GM18499 (cell line): ENCODE data around the gene TMPRSS2.

Source experiments
- ATAC-seq: cut with Tn5 transposase; IDR thresholded peaks from one replicate; pipeline ENCODE4 v1.9.1; 2021; ENCODE audit warnings: moderate number of reproducible peaks; ENCODE audit not compliant: insufficient read depth, unreplicated experiment

Gene TMPRSS2

GRCh38 chr21:41507521-41508414 lies at the start of gene TMPRSS2:
Gene TMPRSS2 (minus strand): TSS chr21:41508158. CDS start chr21:41498133, 10,025 bp downstream.
- no peak for ATAC-seq

GRCh38 chr21:41555057-41555456 lies 47.1 kb upstream of the TMPRSS2 start:
- ATAC-seq: no peak

- no peak for ATAC-seq
Observed at GRCh38 chr21:41552254-41552653, 44.3 kb upstream of the TMPRSS2 start.

- no peak for ATAC-seq
Observed at GRCh38 chr21:41548781-41549180, 40.8 kb upstream of the TMPRSS2 start.

GRCh38 chr21:41547111-41547510 lies 39.2 kb upstream of the TMPRSS2 start:
- no peak for ATAC-seq

DNA sequence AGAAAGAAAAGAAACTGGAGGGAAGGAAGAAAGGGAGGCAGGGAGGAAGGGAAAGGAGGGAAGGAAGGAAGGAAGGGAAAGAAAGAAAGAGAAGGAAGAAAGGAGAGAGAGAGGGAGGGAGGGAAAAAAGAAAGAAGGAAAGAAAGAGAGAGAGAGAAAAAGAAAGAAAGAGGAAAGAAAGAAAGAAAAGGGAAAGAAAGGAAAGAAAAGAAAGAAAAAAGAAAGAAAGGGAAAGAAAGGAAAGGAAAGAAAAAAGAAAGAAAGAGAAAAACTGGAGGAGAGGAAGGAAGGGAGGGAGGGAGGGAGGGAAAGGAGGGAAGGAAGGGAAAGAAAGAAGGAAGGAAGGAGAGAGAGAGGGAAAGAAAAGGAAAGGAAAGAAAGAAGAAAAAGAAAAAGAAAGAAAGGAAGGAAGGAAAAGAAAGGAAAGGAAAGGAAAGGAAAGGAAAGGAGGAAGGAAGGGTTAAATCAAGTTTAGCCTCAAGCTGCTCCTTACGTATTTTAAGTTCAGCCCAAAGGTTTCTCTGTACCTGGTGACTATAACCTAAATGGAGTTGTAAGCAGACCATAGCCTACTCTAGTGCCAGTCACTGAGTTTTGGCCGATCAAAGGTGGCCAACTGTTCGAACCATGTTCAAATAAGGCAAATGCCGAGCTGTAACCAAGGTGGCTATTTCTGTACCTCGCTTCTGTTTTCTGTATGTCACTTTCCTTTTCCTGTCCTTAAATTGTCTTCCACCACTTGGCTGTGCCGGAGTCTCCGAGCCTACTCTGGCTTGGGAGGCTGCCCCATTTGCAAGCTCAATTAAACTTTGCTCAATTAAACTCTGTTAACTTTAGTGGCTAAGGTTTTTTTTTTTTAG lies 37.8 kb upstream of the TMPRSS2 start:
- ATAC-seq: no peak

GRCh38 chr21:41542727-41543126 lies 34.8 kb upstream of the TMPRSS2 start:
- no peak for ATAC-seq

DNA sequence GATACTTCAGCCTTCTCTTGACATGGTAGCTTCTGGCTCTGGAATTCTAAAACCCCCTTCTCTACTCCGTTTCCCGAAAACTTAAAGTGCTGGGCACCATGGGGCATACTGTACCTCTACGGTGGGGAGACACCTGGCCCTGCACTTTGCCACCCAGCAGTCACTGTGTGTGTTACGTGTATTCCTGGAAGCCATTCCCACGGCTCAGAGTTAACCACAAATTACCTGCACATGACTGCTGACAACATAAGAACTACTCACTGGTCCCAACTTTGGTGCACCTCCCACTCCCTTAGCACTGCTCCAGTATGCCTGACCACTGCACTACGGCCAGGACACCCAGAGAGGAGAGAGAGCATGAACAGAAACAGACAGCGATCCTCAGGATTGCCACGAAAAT lies 29.4 kb upstream of the TMPRSS2 start:
- no peak for ATAC-seq

DNA sequence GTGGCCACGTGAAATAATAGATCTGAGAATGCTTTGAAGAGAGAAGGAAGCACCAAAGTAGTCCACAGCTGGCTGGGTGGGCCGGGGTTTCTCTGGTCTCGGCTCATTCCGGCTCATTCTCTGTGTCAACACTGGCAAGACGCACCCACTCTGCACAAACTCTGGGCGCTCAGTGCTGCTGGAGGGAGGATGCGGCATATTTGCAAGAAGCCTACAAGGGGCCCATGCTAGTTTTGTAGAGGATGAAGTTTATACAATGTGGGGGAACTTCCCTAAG lies 28.8 kb upstream of the TMPRSS2 start:
- ATAC-seq: no peak

GRCh38 chr21:41536076-41536826 lies 28.3 kb upstream of the TMPRSS2 start:
- no peak for ATAC-seq

DNA sequence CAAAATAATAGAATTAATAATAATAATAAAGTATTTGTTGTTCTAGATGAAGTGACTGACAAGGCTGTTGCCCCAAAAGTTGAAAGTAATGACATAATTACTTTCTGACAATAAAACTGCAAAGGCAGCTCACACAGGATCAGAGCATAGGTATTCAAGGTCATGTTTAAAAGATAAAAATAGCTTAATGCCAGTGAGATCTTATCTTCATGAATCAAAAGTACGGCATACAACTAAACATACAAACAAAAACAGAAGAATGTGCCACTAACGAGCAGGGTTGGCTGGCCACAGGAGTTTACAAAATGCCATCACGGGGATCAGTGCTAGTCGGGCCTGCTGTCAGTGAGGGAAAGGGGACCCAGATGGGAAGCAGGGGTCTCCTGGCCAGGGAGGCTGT lies 22.4 kb upstream of the TMPRSS2 start:
- ATAC-seq: no peak

DNA sequence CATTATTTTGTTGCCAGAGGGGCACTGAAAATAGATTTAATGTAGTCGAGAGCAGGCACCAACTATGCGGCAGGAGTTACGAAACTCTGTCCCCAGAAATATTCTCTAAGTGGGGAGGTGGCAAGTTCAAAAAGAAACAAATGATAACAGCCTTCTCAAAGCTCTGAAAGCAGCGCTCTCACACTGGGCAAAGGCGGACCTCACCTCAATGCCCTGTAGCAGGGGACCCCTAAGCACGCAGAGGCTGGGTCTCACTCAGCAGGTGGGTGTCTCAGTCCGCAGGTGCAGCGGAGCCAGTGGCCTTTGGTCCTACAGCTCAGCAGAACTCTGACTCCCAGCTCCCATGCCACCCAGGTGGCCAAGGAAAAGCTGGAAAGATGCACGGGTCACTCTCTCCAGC lies 21.8 kb upstream of the TMPRSS2 start:
- no peak for ATAC-seq

DNA sequence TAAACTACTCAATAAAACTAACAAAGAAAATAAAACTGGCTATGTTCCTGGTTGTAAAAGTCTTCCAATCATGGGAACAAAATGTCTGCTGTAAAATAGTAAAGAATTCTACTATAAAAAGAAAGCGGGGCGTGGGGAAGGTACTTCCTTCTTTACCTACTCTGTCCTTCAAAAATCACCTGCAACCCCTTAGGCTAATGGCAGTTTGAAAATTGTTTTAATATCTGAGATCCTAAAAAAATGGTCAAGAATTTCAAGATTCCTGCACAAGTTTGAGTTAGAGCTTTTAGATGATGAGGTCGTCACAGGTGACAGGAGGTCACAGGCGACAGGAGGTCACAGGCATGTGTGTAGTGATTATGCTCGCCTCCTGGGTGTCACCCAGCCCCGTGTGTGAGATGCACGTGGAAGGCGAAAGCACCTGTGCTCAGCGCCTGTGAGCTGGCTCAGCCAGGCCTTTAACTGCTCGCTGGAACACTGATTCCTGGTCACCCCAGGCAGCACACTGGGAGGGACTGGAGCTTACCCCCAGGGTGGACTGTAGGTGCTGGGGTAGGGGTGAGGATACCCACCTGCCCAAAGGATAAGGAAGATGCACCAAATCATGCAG lies 18.6 kb upstream of the TMPRSS2 start:
- ATAC-seq: no peak

GRCh38 chr21:41523175-41523574 lies 15.2 kb upstream of the TMPRSS2 start:
- ATAC-seq: no peak

DNA sequence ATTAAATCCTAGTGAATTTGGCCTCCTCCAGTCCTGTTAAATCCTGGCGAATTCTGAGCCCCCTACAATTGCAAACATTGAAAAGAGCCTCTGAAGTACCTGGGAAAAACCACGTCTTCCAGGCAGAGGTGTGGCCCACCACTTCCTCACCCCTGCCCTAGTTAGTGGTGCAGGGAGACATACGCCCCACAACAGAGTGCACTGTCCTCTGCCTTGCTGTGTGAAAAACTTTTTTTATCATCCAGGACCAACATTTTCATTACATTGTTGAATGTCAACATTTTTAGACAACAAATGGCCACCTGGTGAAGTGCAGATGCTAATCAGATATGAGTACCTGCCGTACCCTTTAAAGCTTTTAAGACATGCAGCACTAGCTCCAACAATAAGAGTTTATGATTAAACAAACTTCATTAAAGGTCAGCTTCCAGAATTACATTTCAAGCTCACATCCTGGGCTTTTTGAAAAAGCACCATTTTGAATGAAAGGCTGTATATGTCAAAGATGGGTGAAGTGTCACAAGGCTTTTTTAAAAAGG lies 13.6 kb upstream of the TMPRSS2 start:
- no peak for ATAC-seq

- ATAC-seq: no peak
Observed at GRCh38 chr21:41520560-41521442, 12.8 kb upstream of the TMPRSS2 start.

- no peak for ATAC-seq
Observed at GRCh38 chr21:41519806-41520559, 12.0 kb upstream of the TMPRSS2 start.

- ATAC-seq: no peak
Observed at GRCh38 chr21:41518757-41519156, 10.8 kb upstream of the TMPRSS2 start.
